GM18909 (cell line): ENCODE results near the gene SLC17A8.
"Not testable (repeated sequence)": the region's sequence is repeated elsewhere in the genome, so short reads cannot be mapped to it uniquely, and the experiment has no call there.

ENCODE experiments used
- ATAC-seq: cut with Tn5 transposase; IDR thresholded peaks from one replicate; pipeline ENCODE4 v1.9.1; 2021; ENCODE audit warnings: mild to moderate bottlenecking; ENCODE audit not compliant: unreplicated experiment, poor library complexity

SLC17A8 gene

GRCh38 chr12:100414739-100415138, 57.9 kb downstream of the SLC17A8 start:
- no peak for ATAC-seq

- ATAC-seq: no peak
Observed at GRCh38 chr12:100422646-100423045, 65.8 kb downstream of the SLC17A8 start.

- no peak for ATAC-seq
Observed at GRCh38 chr12:100426145-100426544, 69.3 kb downstream of the SLC17A8 start.

- ATAC-seq: no peak
Observed at GRCh38 chr12:100427078-100427477, 70.2 kb downstream of the SLC17A8 start.

GRCh38 chr12:100430251-100430650, 73.4 kb downstream of the SLC17A8 start:
- not testable (repeated sequence) for ATAC-seq

- ATAC-seq: no peak
Observed at GRCh38 chr12:100433701-100434100, 76.8 kb downstream of the SLC17A8 start.

GRCh38 chr12:100434177-100434576, 77.3 kb downstream of the SLC17A8 start:
- no peak for ATAC-seq

GRCh38 chr12:100435957-100436356, 79.1 kb downstream of the SLC17A8 start:
- ATAC-seq: no peak

GRCh38 chr12:100437038-100437841, 80.4 kb downstream of the SLC17A8 start:
- no peak for ATAC-seq

GRCh38 chr12:100439797-100440196, 82.9 kb downstream of the SLC17A8 start:
- no peak for ATAC-seq

GRCh38 chr12:100442403-100442802, 85.5 kb downstream of the SLC17A8 start:
- ATAC-seq: no peak

GRCh38 chr12:100443434-100443833, 86.6 kb downstream of the SLC17A8 start:
- ATAC-seq: no peak

GRCh38 chr12:100445081-100445481, 88.2 kb downstream of the SLC17A8 start:
- no peak for ATAC-seq

- no peak for ATAC-seq
Observed at GRCh38 chr12:100447381-100447780, 90.5 kb downstream of the SLC17A8 start.

- ATAC-seq: no peak
Observed at GRCh38 chr12:100448656-100449055, 91.8 kb downstream of the SLC17A8 start.

- no peak for ATAC-seq
Observed at GRCh38 chr12:100450735-100451134, 93.9 kb downstream of the SLC17A8 start.

GRCh38 chr12:100453951-100454350, 97.1 kb downstream of the SLC17A8 start:
- ATAC-seq: no peak

- ATAC-seq: no peak
Observed at GRCh38 chr12:100455896-100456295, 99.0 kb downstream of the SLC17A8 start.

- no peak for ATAC-seq
Observed at GRCh38 chr12:100458191-100458590, 101.3 kb downstream of the SLC17A8 start.

- ATAC-seq: no peak
Observed at GRCh38 chr12:100460702-100461101, 103.8 kb downstream of the SLC17A8 start.

- no peak for ATAC-seq
Observed at GRCh38 chr12:100461330-100461973, 104.6 kb downstream of the SLC17A8 start.

GRCh38 chr12:100463661-100464060, 106.8 kb downstream of the SLC17A8 start:
- no peak for ATAC-seq
